Choroid plexus epithelial cell (primary cell): Measurements from ENCODE around the gene KHK.

Experiments used
- DNase-seq: peaks from one replicate; pipeline ENCODE4 v3.0.0-alpha.2; 2010; ENCODE audit warnings: low read depth
- H3K4me3 ChIP-seq: 2 replicates; pipeline ENCODE4 v1.5.1; 2011; ENCODE audit warnings: low read depth, mild to moderate bottlenecking, control low read depth, low read length, moderate library complexity
- CTCF ChIP-seq: conservative IDR thresholded peaks from 2 replicates; pipeline ENCODE4 v1.5.1; 2011; ENCODE audit warnings: low read depth, mild to moderate bottlenecking, control low read depth, inconsistent platforms, low read length, moderate library complexity

Gene KHK

GRCh38 chr2:27065128-27065527, 21.4 kb upstream of the KHK start:
- no peak for DNase-seq
- no peak overlapping the region for H3K4me3 ChIP-seq
- TF ChIP-seq CTCF: no peak

GRCh38 chr2:27067385-27067784, 19.2 kb upstream of the KHK start:
- no peak for DNase-seq
- no peak overlapping the region for H3K4me3 ChIP-seq
- TF ChIP-seq CTCF: no peak

GRCh38 chr2:27069436-27069835, 17.1 kb upstream of the KHK start:
- peak overlapping the region; percentile 98 for H3K4me3 ChIP-seq

GRCh38 chr2:27069961-27070618, 16.5 kb upstream of the KHK start:
- DNase-seq: no peak
- no peak for TF ChIP-seq CTCF
- H3K4me3 ChIP-seq: peak overlapping the region; percentile 98

More at GRCh38 chr2:27069436-27069835, 17.1 kb upstream of the KHK start:
- TF ChIP-seq CTCF: no peak
- no peak for DNase-seq

DNA sequence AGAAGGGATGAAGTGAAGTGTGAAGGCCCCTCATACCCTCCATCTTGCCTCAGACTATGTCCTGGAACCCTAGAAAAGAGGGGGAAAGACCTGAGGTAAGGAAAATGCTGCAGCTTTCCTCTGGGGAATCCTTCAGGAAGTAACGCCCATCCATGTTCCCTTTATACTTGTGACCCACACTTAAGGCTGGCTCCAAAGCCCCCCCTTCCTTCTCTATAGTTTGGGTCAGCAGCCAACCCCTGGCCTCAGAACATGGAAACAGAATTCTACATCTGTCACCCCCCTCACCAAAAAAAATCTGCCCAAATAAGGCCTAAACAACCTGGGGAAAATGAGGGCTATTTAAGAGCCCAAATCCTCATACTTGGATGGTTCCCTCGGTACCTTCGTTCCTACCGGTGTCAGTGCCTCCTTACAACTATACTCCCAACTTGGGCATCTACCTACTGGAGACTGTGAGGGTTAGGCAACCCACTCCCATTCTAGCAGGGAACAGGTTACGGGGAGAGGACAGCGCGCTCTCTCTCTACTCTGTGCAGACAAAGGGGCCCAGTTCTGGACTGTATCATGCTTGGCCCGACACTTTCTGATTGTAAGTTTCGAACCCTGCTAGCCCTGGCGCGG, 15.8 kb upstream of the KHK start:
- no peak for DNase-seq
- TF ChIP-seq CTCF: no peak
- peak overlapping the region; percentile 98 for H3K4me3 ChIP-seq

GRCh38 chr2:27071277-27071989, 15.1 kb upstream of the KHK start, which contains the start of gene OST4:
OST4 (minus strand) TSS chr2:27071654.
- TF ChIP-seq CTCF: no peak
- peak within 1 kb of the TSS; percentile 98 for H3K4me3 ChIP-seq
- DNase-seq: peak; percentile 93
